GM19452 (cell line): ENCODE measurements around the gene CALCR.
"Not testable (repeated sequence)": the region's sequence is repeated elsewhere in the genome, so short reads cannot be mapped to it uniquely, and the experiment has no call there.

ENCODE experiments used
- ATAC-seq: cut with Tn5 transposase; IDR thresholded peaks from one replicate; pipeline ENCODE4 v1.9.1; 2021; ENCODE audit not compliant: unreplicated experiment

CALCR gene

GRCh38 chr7:93574646-93575554 lies at the start of gene CALCR:
CALCR (minus strand) TSS chr7:93574724; CDS start chr7:93486981, 87,743 bp downstream.
- no peak for ATAC-seq

GRCh38 chr7:93623816-93624215 lies 49.3 kb upstream of the CALCR start:
- ATAC-seq, result no peak

- no peak for ATAC-seq
These were observed 47.8 kb upstream of the CALCR start for GRCh38 chr7:93622036-93623033.

- ATAC-seq, result no peak
These were observed 46.3 kb upstream of the CALCR start for GRCh38 chr7:93620864-93621263.

- ATAC-seq, result no peak
These were observed 45.5 kb upstream of the CALCR start for GRCh38 chr7:93620057-93620456.

- ATAC-seq, result no peak
These were observed 26.8 kb upstream of the CALCR start for GRCh38 chr7:93601363-93601762.

GRCh38 chr7:93594250-93594649 lies 19.7 kb upstream of the CALCR start:
- ATAC-seq, result no peak

GRCh38 chr7:93592588-93593266 lies 18.2 kb upstream of the CALCR start:
- ATAC-seq, result no peak

- not testable (repeated sequence) for ATAC-seq
These were observed 16.9 kb upstream of the CALCR start for GRCh38 chr7:93591224-93592050.

- not testable (repeated sequence) for ATAC-seq
These were observed 11.9 kb upstream of the CALCR start for GRCh38 chr7:93586479-93586865.

- ATAC-seq, result not testable (repeated sequence)
These were observed 11.4 kb upstream of the CALCR start for GRCh38 chr7:93585694-93586478.

- ATAC-seq, result no peak
These were observed 4.9 kb upstream of the CALCR start for GRCh38 chr7:93579431-93579830.

- ATAC-seq, result no peak
These were observed 4.2 kb upstream of the CALCR start for GRCh38 chr7:93578762-93579161.

- ATAC-seq, result no peak
These were observed 1.3 kb upstream of the CALCR start for GRCh38 chr7:93575555-93576399.

GRCh38 chr7:93574269-93574645 lies 267 bp downstream of the CALCR start:
- ATAC-seq, result no peak

- no peak for ATAC-seq
These were observed 5.3 kb downstream of the CALCR start for GRCh38 chr7:93569189-93569588.

GRCh38 chr7:93566876-93567275 lies 7.6 kb downstream of the CALCR start:
- no peak for ATAC-seq

- ATAC-seq, result no peak
These were observed 10.9 kb downstream of the CALCR start for GRCh38 chr7:93563584-93563983.
